HG03135 (cell line): ENCODE data around the gene ARHGAP21.
"Not testable (repeated sequence)": the region's sequence is repeated elsewhere in the genome, so short reads cannot be mapped to it uniquely, and the experiment has no call there.

Experiments used
- ATAC-seq: cut with Tn5 transposase; IDR thresholded peaks from one replicate; pipeline ENCODE4 v1.9.1; 2021; ENCODE audit warnings: mild to moderate bottlenecking, moderate library complexity; ENCODE audit not compliant: unreplicated experiment

The ARHGAP21 gene

GRCh38 chr10:24643679-24644209 is 79.9 kb downstream of the ARHGAP21 start:
- no peak for ATAC-seq

DNA sequence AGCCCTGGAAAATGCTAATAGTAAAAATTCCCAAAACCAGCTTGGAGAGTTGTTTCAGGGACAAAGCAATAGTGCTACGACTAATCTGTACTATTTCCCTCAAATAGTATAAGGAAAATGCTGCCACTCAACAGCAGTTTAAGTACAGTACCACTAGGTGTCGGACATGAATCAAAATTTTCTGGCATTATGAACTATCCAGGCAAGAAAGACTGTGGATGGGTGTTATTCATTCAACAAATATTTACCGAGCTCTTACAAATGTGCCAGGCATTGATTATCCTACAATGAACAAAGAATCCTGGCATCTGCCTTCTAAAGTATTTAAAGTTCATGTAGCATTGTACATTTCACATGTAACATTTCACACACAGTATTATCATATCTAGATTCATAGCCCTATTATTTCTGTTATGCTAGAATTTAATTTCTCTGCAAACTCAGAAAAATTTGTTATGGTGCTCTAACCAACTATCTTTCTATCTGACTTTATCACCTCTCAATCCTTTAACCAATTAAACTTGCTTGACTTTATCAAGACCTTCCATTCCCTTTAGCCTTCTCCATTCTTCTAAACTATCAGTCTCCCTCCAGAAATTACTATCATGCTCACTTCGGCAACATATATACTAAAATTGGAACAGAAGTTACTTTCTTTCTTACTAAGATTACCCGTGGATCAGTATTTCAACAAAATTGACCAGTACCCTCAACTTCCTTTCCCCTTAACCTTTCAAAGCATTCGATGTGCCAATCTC is 80.6 kb downstream of the ARHGAP21 start:
- ATAC-seq: peak; percentile 86

DNA sequence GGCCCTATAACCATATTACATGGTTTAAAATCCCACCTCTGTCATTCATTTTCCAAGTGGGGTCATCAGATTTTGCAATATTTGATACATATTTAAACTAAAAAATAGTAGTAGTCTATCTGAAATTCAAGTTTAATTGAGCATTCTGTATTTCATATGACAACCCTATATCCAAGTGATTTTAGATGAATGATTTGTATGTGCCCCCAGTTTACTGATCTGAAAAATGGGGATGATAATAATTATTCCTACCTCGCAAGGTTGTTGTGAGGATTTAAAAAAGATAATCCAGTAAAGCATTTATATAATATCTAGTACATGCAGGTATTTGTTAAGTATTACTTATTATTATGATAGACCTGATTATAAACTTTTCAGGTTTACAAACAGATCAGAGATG is 84.6 kb downstream of the ARHGAP21 start:
- ATAC-seq: no peak

DNA sequence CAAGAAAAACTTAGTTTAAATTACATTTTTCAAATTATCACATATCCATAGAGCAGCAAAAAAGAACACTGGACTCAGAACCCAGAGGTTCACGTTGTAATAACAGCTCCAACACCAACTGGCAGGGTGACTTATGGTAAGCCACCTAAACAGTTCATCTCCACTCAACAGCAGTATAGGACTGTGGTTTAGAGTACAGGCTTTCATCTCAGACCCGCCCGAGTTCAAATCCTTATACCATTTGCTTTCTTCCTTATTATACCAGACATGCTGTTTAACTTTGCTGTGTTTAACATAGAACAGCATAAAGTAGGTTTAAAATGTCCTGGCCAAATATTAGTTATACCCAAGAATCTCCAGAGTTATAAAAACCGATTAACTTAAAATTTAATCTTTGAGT is 97.9 kb downstream of the ARHGAP21 start:
- ATAC-seq: no peak

GRCh38 chr10:24623383-24623782 is 100.3 kb downstream of the ARHGAP21 start:
- no peak for ATAC-seq

DNA sequence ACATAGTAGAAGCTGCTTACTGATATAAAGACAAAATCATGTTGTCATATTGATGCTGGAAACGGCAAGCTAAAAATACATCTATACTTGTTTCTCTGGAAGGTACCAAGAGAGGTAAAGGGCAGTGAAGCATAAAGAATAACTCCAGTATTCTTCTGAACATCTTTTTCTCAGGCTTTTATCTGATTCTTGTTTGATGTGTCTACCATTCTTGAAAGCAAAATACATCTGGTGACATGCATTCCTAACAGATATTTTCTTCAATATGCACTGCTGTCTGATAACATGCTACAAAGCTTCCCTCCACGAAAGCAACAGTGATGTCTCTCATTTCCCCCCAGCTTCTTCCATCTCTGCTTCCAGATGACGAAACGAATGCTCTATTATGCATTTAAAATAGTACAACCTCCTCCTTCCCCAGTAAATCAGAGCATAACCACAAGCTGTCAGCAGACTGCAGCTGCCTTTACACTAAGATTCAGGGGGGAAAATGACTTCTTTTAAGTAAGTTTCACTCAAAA is 100.8 kb downstream of the ARHGAP21 start:
- no peak for ATAC-seq

DNA sequence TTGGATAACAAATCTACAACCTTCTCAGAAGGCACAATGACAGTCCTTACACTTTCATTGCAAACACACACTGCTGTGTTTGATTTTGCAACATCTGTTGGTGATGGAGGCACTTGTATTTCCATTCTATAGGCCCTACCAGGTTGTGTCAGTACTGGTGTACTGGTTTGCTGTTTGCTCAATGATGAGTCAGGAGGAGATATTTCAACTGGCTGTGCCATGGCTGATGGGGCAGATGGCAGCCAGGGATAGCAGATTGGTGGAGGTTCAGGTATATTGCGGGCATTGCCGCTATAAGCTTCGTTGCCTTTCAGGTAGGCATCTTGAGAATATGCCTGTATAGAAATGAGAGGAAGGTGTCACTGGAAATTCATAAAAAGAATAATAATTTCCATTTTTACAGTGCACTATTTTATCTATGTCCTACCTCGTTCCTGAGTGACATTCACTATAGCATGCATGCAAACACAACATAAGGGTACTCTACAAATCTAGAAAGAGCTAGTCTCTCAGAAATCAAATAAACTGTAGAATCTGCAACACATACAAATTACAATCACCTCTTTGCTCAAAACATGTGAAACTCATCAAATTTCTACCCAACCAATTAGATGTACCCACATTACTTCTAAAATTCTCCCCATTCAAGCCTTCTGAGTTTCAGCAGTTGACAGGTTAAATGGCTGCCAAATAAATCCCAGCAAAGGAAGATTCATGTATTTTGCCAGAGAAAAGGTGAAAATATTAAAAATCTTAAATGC is 102.5 kb downstream of the ARHGAP21 start:
- not testable (repeated sequence) for ATAC-seq

DNA sequence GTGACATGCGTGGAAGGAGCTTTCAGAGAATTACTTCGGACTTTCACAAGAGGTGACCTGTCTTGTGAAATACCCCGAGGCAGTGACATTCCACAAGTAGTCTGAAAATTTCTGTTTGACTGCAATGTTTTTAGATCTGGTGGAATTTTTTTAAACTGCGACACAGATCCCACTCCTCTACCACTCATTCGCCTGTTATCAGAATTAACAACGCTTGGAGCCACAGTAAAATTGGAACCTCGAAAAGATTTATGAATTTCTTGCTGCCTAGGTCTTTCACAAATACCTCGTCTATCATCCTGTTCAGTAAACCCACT is 103.7 kb downstream of the ARHGAP21 start:
- ATAC-seq: not testable (repeated sequence)

GRCh38 chr10:24619291-24619993 is 104.2 kb downstream of the ARHGAP21 start:
- not testable (repeated sequence) for ATAC-seq

- ATAC-seq: no peak
Measured at GRCh38 chr10:24618401-24618800, 105.3 kb downstream of the ARHGAP21 start.

- peak; percentile 73 for ATAC-seq
Measured at GRCh38 chr10:24617771-24618396, 105.8 kb downstream of the ARHGAP21 start.

DNA sequence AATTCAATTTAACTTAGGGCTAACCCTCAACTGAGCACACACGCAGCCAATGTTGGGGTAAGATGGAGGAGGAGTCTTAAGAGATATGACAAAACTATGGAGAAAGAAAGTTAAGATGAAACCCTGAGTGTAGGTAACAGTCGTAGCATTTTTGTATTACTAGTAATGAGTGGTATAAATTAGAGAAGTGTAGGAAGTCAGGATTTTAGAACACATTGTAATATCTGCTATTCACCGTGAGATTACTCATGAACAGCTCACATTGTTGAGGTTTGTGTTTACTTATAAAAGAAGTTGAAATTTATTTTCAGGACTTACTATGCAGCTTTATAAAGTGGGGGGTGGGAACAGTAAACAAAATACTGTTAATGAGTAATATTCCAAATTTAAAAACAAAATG is 107.2 kb downstream of the ARHGAP21 start:
- ATAC-seq: no peak

DNA sequence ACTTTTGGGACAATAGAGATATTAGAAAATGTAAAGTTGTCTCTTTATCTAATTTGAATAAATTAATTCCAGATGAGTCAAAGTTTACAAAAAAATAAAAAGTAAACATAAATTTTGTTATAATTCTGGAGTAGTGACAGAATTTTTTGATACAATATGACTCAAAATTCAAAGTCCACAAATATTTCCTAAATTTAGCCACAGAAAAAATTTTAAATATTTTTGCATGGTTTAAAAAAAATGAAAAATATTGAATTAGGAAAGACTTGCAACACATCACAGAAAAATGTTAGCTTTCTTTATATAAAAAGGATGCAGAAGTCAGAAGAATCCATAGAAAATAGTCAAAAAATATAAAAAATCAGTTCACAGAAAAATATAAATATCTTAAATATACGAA is 117.7 kb downstream of the ARHGAP21 start:
- no peak for ATAC-seq

- no peak for ATAC-seq
Measured at GRCh38 chr10:24605141-24605540, 118.5 kb downstream of the ARHGAP21 start.

DNA sequence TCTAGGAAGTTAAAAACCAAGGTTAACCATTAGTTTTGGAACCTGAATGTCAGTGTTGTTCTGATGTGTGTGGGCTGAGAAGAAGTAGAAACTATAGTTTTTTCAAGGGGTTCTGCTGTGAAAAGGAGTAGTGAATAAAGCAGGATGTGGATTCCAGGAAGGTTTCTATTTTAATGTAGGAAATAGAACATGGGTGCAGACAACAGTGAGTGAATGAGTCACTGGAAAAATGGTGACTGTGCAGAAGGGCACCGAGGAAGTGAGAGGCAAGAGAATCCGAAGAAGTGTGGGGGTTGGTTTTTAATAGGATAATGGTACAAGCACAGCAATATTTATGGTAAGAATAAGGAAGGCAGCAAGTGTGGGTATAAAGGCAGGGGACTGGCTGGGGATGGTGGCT is 120.4 kb downstream of the ARHGAP21 start:
- no peak for ATAC-seq

DNA sequence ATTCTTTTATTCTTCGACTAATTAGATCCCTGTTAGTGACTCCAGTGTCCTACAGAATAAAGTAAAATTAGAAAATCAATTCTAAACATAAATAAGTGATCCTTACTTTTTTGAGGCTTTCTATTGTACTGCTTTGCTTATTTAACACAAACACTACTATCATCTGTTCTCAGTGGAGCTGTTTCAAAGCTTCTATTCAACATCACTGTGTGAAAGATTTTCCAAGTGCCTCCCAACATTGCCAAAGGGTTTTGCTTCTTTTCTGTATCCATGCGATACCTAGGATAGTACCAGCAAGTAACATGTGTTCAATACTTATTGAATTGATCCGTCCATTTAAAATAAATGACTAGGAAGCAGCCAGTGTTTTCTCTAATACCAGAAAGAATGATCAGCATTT is 125.7 kb downstream of the ARHGAP21 start:
- ATAC-seq: no peak

DNA sequence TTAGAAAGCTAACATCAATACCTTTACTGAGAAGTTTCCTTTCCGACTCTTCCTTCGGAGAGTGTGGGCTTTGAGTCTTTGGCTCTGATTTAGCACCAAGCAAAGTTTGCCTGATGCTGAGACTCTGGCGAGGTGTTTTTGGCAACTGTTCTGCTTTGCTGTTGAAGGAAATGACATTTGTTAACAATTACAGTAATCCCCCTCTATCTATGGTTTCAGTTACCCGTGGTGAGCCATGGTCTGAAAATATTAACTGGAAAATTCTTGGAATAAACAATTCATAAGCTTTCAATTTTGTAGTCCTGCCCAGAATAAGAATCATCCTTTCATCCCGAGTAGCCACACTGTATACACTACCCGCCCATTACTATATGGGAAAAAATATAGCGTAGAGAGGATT is 126.3 kb downstream of the ARHGAP21 start:
- ATAC-seq: no peak

- no peak for ATAC-seq
Measured at GRCh38 chr10:24596217-24596930, 127.3 kb downstream of the ARHGAP21 start.

- ATAC-seq: no peak
Measured at GRCh38 chr10:24590697-24591457, 132.8 kb downstream of the ARHGAP21 start.

- no peak for ATAC-seq
Measured at GRCh38 chr10:24589265-24589664, 134.4 kb downstream of the ARHGAP21 start.
